Peyer's patch (tissue), 4 donors: ENCODE data around the gene IRF9.

Experiments used
- CTCF ChIP-seq, 6 experiments: fragments of 450-650 bp in 4 of 6; fragments of 200-600 bp in 2 of 6; sonication (generic) in 1 of 6; IDR thresholded peaks; one replicate each; pipeline ENCODE4 v1.5.1; 2017 to 2019; ENCODE audit warnings: antibody characterized with exemption in 6 of 6, mild to moderate bottlenecking in 3 of 6, moderate library complexity in 1 of 6
- POLR2A ChIP-seq, 2 donors: fragments of 450-650 bp; IDR thresholded peaks; one replicate each; pipeline ENCODE4 v1.5.1; 2017; ENCODE audit warnings: antibody characterized with exemption in 2 of 2, mild to moderate bottlenecking in 2 of 2, moderate library complexity in 2 of 2

- no peak for TF ChIP-seq CTCF (IDR thresholded peaks at IDR 0.05)
- no peak for TF ChIP-seq POLR2A (IDR thresholded peaks at IDR 0.05)
These were observed 22.0 kb downstream of the IRF9 start for GRCh38 chr14:24183014-24183481.
